ENCODE measurements around the gene LNPK.
A peak's percentile ranks its signal among the peaks of the same experiment; 100 is the strongest.
"Not testable (repeated sequence)": the region's sequence is repeated elsewhere in the genome, so short reads cannot be mapped to it uniquely, and the experiment has no call there.

The LNPK gene

DNA sequence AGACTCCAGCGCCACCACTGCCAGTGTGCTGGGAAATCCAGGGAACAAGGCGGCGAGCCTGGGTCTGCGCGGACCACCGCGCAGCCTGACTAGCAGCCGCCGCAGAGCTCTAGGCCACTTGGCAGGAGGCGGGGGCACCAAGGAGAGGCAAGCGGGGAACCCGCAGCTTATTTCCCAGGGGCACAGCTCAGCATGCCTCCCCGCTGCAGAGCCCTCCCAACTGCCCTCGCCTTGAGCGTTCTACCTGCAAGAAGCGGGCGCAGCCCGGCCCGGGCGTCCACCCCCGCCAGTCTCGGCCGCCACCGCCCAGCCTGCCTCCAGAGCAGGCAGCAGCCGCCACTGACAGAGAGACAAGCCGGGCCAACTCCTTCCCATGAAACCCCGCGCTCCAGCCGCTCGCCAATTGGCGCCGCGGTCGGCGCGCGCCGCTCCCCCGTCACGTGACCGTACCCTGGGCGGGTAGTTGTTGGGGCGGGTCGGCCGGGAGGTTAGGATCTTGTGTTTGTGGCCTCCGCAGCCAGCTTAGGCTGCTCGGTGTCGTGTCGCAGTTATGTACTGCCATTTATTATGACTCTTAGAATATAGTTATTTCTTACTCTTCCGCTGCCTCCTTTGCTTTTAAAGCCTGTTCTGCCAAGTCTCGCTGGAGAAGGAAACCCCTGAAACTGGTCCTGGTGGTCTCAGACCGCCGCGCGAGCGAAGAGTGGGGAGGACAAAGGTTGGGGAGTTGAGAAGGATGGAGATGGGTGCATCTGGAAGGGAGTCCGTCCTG is at the start of gene LNPK:
LNPK (minus strand) TSS at position 352 of the 772 bp plus-strand sequence. CDS start 6,683 bp downstream, outside the sequence.
- DNase-seq = peak; percentile 91

GRCh38 chr2:176039375-176039774 is 37.3 kb upstream of the LNPK start:
- no peak for DNase-seq

GRCh38 chr2:176038694-176039093 is 36.6 kb upstream of the LNPK start:
- DNase-seq = no peak

DNA sequence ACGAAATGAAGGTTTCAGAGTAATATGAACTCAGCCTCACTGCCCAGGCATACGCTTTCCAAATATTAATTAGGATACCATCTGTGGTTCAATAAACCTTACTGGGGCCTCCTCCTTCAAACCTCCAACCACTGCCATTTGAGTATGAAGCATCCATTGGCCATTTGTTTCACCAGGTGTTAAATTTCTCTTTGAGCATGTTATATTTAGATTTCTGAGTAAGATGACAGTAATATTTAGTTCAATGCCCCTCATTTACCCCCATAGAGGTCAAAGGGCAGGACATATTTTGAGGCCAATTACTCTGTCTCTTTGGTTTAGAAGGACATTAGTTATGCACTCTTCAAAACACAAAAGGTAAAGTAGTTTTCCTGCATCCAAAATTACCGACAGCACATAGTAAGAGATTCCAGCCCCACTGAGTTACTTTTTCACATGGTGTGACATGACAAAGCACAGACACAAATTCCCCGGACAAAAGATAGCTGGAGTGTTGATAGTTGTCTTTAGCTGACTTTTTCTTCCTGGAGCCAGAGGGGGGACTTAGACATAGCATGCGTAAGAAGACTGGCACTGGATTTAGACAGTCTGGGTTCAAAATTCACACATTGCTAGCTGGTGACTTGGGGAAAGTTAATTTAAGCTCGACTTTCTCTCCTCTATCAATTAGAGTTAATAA is 33.1 kb upstream of the LNPK start:
- DNase-seq = no peak

DNA sequence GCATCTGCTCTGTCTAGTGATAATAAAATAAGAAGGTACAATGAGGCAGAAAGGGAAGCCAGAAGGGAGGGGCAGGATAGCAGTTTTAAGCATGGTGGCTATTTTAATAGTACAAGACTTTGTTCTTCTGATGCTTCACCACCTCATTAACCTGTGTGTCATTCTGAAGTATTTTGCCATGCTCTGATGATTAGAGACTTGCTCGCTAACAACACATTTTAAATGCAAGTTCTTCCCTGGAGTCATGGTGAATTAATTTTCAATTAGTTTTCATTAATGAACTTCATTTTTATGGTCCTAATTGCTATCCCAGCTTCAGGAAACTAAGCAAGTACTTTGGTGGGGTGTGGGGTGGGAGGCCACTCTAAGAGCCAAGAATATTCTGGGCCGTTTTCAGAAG is 25.7 kb upstream of the LNPK start:
- no peak for DNase-seq

GRCh38 chr2:176025932-176026331 is 23.9 kb upstream of the LNPK start:
- no peak for DNase-seq

DNA sequence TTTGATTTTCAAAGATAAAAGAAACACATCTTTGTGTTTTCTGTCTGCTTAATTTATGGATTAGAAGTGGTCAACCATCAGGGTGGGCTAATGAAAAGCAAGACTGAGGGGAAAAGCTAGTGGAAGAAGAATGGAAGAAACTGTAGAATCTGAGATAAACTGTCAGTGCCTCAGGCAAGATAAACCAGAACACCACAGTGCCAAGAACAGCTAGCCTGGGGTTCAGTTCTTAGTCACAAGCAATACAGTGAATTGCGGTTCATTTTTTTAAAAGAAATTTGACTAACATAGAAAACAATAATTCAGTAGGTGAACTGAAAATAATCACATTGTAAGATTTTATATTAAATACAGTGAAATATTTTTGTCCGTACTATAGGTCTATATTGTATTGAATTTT is 22.0 kb upstream of the LNPK start:
- no peak for DNase-seq

GRCh38 chr2:176022048-176022447 is 20.0 kb upstream of the LNPK start:
- no peak for DNase-seq

GRCh38 chr2:176020400-176020799 is 18.3 kb upstream of the LNPK start:
- no peak for DNase-seq

DNA sequence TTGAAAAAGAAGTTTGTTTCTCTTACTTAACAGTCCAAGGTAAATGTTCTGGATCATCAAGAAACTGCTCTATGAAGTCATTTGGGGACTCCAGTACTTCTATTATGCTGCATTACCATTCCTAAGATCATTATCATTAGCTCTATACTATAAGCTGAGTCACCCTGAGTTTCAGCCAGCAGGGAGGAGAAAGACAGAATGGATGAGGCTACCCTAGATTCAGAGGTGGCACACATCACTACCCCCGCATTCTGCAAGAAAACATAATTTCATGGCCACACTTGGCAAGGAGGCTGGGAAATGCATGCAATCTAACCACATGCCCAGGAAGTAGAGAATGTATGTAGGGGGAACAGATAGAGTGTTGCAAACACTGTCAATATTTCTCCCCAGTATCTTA is 16.6 kb upstream of the LNPK start:
- DNase-seq = no peak

GRCh38 chr2:176009445-176009844 is 7.4 kb upstream of the LNPK start:
- DNase-seq = no peak

DNA sequence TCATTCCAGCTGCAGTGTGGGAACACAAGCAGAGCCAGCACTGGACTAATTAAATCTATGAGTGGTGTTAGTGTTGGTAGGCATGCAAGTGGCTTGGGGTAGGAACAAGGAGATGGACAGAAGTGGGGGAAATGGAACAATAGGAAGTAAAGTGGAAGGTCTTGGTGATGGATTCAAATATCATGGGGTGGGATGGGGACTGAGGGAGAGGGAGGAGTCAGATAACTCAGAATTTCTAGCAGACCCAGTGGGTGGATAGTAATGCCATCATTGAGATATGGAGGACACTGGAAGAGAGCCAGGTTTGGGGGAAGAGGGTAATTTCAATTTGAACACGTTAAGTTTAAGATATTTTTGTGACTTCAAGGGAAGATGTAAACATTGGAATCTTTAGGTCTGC is 2.9 kb upstream of the LNPK start:
- DNase-seq = no peak

- no peak for DNase-seq
Observed at GRCh38 chr2:176003958-176004357, 1.9 kb upstream of the LNPK start.

GRCh38 chr2:176002688-176003210 is 682 bp upstream of the LNPK start:
- peak; percentile 40 for DNase-seq

GRCh38 chr2:176001281-176001915 is 669 bp downstream of the LNPK start:
- DNase-seq = peak; percentile 65

GRCh38 chr2:175999283-175999819 is 2.7 kb downstream of the LNPK start:
- DNase-seq = no peak

- DNase-seq = no peak
Observed at GRCh38 chr2:175990099-175990498, 12.0 kb downstream of the LNPK start.

GRCh38 chr2:175987126-175987525 is 14.9 kb downstream of the LNPK start:
- DNase-seq = not testable (repeated sequence)

DNA sequence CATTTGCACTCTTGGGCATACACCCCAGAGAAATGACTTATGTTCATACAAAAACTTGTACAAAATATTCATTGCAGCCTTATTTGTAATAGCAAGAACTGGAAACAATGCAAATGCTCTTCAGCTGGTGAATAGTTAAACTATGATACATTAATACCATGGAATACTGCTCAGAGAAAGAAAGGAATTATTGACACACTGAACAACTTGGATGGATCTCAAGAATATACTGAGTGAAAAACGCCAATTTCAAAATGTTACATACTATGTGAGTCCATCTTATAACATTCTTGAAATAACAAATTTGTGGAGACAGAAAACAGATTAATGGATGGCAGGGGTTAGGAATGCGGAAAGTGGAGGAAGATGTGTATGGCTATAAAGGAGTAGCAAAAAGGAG is 17.2 kb downstream of the LNPK start:
- no peak for DNase-seq

DNA sequence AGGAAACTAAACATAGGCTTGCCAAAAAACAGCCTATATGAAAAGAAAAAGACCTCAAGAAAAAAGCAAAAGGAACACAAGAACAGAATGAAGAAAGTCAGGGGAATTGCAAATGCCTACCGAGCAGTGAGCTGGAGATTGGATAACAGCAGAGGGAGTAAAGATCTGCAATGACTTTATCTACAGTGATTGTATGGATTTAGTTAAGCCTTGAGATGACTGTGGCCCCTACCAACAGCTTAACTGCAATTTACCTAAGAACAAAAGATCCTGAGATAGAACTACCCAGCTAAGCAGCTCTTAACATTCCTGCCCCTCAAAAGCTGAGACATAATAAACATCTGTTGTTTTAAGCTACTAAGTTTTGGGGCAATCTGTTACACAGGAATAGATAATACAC is 20.5 kb downstream of the LNPK start:
- no peak for DNase-seq

GRCh38 chr2:175976391-175977157 is 25.5 kb downstream of the LNPK start:
- DNase-seq = no peak

- DNase-seq = no peak
Observed at GRCh38 chr2:175973373-175973772, 28.7 kb downstream of the LNPK start.

- DNase-seq = no peak
Observed at GRCh38 chr2:175966839-175967238, 35.2 kb downstream of the LNPK start.
